ENCODE results near the gene PVALB.
"Not testable (repeated sequence)": the region's sequence is repeated elsewhere in the genome, so short reads cannot be mapped to it uniquely, and the experiment has no call there.

Gene PVALB

DNA sequence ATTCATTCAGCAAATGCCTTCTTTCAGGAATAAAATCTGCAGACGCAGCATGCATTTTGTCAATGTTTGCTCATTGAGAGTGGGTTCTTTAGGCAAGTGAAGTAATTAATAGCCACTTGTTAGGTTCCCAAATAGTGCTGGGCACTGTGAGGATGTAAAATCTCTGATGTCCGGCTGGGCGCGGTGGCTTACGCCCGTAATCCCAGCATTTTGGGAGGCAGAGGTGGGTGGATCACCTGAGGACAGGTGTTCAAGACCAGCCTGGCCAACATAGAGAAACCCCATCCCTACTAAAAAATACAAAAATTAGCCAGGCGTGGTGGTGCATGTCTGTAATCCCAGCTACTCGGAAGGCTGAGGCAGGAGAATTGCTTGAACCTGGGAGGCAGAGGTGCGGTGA lies 62.0 kb downstream of the PVALB start:
- not testable (repeated sequence) for DNase-seq

DNA sequence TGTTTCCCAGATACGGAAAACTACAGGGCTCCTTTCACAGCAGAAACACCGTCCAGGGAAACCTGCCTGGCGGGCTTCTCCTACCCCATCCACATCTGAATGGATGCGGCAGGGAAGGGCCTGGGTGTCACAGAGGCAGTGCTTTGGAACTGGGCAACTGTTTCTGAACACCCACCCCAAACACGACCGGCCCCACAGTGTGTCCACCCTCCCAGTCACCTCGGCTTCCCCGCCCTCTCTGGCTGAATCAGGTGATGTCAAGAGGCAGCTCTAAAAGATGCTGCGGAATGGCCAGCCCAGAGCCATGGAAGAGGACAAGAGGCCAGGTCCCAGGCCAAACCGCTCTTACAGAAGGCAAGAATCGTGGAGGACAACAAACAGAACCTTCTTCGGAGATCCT lies 62.9 kb downstream of the PVALB start:
- no peak for DNase-seq

DNA sequence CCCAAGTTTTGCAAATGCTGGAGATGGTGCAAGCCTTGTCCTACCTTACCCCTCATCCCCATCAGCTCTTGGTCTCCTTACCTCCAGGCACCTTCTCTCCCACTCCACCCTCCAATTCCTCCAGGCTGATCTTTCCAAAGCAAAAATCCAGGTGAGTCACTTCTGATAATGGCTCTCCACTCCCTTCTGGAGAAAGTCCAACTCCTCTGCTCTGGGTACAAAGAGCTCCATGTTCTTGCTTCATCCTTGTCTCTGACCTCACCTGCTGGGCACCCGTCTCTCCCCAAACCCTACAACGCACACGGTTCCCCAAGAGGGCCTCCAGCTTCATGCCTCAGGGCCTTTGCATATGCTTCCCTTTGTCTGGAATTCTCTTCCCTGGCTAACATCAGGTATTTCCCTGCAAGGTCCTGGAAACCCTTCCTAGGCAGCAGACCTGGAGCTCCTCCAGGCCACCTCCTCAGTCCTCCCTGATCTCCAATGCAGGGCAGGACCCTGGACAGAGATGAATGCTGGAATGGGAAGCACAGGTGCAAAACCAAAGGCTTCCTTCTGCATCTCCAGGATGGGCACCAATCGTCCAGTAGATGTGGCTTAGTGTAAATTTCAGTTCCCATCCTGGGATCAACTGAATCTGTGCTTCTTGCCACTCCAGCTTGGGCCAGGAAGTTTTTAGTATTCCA lies 63.6 kb downstream of the PVALB start:
- no peak for DNase-seq
